ENCODE results near the gene GABARAP. TPM values are rescaled to one million over a fixed set of nuclear protein-coding genes. Genes with fewer than 3 reads are reported as not detected.

Gene GABARAP
- total RNA-seq, 3 donors from 2014 or later (not counting 1 experiment from before 2014, with no cell fraction given): 256 to 277 (median 276) TPM

DNA sequence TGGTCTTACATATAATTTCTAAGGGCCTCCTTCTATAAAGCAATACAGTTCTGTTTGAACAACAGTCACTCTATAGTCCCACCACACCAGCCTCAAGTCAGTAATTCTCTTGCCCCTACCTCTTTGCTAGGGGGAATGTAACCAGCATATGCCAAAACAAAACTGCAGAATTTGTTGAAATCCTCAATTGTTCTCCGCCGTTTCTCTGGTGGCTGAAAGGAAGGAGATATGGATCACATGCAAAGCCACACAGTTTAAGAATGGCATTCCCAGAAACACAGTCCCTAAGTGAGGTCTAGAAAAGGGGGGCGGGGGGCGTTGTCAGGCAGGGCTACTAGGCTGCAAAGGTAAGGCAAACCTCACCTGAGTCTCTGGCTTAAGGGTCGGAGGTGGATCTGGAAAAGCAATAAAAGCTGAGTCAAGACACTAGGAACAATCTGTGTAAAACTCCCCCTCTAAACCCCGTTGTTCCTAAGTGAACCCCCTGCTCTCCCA is 4.9 kb downstream of the GABARAP start:
- H3K4me1 ChIP-seq (ENCODE audit: control insufficient read depth, insufficient read depth, low read length): peaks cover 57% of the 10 kb centered on the region
- Mint-ChIP-seq H3K4me3 (peak overlapping the region; percentile 96), H3K27ac (peak overlapping the region; percentile 97 to 99), H3K36me3 (no peaks in the 10 kb centered on the region), H3K4me1 (peaks cover 62 to 81% of the 10 kb centered on the region in 2 donors), H3K27me3 (ENCODE audit: low read depth in 2 of 2) (no peaks in the 10 kb centered on the region), H3K9me3 (no peaks in the 10 kb centered on the region)
- TF ChIP-seq, protein P1, sequence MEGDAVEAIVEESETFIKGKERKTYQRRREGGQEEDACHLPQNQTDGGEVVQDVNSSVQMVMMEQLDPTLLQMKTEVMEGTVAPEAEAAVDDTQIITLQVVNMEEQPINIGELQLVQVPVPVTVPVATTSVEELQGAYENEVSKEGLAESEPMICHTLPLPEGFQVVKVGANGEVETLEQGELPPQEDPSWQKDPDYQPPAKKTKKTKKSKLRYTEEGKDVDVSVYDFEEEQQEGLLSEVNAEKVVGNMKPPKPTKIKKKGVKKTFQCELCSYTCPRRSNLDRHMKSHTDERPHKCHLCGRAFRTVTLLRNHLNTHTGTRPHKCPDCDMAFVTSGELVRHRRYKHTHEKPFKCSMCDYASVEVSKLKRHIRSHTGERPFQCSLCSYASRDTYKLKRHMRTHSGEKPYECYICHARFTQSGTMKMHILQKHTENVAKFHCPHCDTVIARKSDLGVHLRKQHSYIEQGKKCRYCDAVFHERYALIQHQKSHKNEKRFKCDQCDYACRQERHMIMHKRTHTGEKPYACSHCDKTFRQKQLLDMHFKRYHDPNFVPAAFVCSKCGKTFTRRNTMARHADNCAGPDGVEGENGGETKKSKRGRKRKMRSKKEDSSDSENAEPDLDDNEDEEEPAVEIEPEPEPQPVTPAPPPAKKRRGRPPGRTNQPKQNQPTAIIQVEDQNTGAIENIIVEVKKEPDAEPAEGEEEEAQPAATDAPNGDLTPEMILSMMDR (IDR thresholded peaks at IDR 0.05): no peak
- H3K4me3 ChIP-seq (ENCODE audit: low read length): peak overlapping the region; percentile 87
- DNase-seq: peak in 1 of 2 donors; percentile 31
- H3K27ac ChIP-seq (ENCODE audit: low read length): peak overlapping the region; percentile 57
- peaks cover 25% of the 10 kb centered on the region for H3K36me3 ChIP-seq (ENCODE audit: control insufficient read depth, insufficient read depth, low read length)
- WGBS (ENCODE audit: insufficient coverage): 36% methylated on average over 5 of the region's 6 CpGs
- H3K9me3 ChIP-seq (ENCODE audit: control insufficient read depth, insufficient read depth, low read length): no peaks in the 10 kb centered on the region
- no peak for ATAC-seq
- no peaks in the 10 kb centered on the region for H3K27me3 ChIP-seq (ENCODE audit: control insufficient read depth, insufficient read depth, low read length)
- intact Hi-C loops (cut with micrococcal nuclease): no loop called here

DNA sequence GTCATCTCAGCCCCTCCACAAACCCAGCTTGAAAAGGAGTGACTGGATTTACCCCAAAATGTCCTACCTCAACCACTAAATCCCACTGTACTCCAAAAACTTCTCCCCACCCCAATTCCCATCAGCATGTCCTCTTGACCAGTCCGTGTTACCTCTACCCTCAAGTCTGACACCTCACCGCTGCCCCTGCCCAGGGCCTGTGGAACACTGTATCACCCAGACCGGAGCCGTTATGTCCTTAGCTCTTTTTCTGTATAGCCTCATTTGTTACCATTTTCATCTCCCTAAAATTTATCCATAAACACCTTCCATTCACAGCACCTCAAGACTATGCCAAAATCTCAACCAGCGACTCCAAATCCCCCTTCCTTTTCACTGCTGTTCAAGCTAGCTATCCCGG is 5.4 kb downstream of the GABARAP start:
- 94% methylated on average over 6 of the region's 6 CpGs for WGBS (ENCODE audit: insufficient coverage)
- peak overlapping the region; percentile 96 for H3K4me3 Mint-ChIP-seq
- Histone ChIP-seq H3K27ac (ENCODE audit: low read length) (no peak overlapping the region), H3K36me3 (ENCODE audit: control insufficient read depth, insufficient read depth, low read length) (peaks cover 25% of the 10 kb centered on the region), H3K4me1 (ENCODE audit: control insufficient read depth, insufficient read depth, low read length) (peaks cover 56% of the 10 kb centered on the region), H3K4me3 (ENCODE audit: low read length) (no peak overlapping the region), H3K9me3 (ENCODE audit: control insufficient read depth, insufficient read depth, low read length) (no peaks in the 10 kb centered on the region), H3K27me3 (ENCODE audit: control insufficient read depth, insufficient read depth, low read length) (no peaks in the 10 kb centered on the region)
- no peak for ATAC-seq
- intact Hi-C loops (cut with micrococcal nuclease): no loop called here
- TF ChIP-seq, protein P1 (IDR thresholded peaks at IDR 0.05): no peak
- no peak for DNase-seq
- H3K27ac Mint-ChIP-seq: peak overlapping the region; percentile 97 to 99
- no peaks in the 10 kb centered on the region for H3K36me3 Mint-ChIP-seq
- no peaks in the 10 kb centered on the region for H3K9me3 Mint-ChIP-seq
- no peaks in the 10 kb centered on the region for H3K27me3 Mint-ChIP-seq (ENCODE audit: low read depth in 2 of 2)
- peaks cover 62 to 81% of the 10 kb centered on the region in 2 donors for H3K4me1 Mint-ChIP-seq

DNA sequence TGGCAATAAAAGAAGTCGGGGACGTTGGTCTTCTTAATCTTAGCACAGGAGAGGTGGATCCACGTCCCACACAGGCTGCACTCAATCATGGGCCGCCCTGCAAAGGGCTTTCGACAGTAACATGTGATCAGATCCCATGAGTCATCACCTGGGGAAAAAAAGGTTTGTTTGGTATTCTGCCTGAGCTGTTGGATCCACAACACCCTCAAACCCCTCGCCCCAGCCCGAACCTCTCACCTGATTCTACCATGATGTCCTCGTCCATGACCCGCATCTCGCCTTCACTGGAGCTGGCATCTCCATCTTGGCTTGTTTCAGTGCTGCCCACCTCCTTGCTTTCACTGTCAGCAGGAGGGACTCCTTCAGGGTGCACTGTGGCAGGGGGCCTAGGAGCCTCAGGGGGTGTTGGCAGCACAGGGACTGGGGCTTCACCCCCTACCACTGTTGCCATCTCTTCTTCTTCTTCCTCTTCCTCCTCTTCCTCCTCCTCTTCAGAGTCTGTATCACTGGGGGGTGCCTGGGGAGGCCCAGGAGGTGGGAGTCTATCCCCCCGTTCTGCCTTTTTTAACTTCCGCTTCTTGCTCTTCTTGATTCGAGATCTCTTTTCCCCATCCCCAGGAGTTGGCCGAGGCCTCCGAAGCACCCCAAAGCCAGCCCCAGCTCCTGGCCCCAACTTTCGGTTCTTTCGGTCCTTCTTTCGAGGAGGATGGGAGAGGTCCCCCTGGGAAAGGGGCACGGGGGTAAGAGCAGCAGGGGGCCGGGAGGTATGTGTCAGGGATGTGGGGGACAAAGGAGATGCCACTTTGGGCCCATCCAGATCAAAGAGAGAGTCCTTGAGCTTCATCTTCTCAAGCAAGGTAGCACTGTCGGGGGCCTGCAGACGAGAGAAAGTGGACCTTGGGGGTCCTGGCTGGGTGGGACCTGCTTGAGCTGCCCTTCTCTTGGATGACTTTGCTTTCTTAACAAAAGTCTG is 6.3 kb downstream of the GABARAP start:
- DNase-seq: no peak
- intact Hi-C loops (cut with micrococcal nuclease): loop anchor here (2.0 kb wide), 1 partner anchor 21 kb away; no protein-coding TSS in a partner anchor
- TF ChIP-seq, protein P1 (IDR thresholded peaks at IDR 0.05): no peak
- Histone ChIP-seq H3K9me3 (ENCODE audit: control insufficient read depth, insufficient read depth, low read length) (no peaks in the 10 kb centered on the region), H3K27ac (ENCODE audit: low read length) (no peak overlapping the region), H3K4me1 (ENCODE audit: control insufficient read depth, insufficient read depth, low read length) (peaks cover 50% of the 10 kb centered on the region), H3K4me3 (ENCODE audit: low read length) (no peak overlapping the region), H3K36me3 (ENCODE audit: control insufficient read depth, insufficient read depth, low read length) (peaks cover 24% of the 10 kb centered on the region), H3K27me3 (ENCODE audit: control insufficient read depth, insufficient read depth, low read length) (no peaks in the 10 kb centered on the region)
- no peak for ATAC-seq
- Mint-ChIP-seq H3K4me1 (peaks cover 54 to 75% of the 10 kb centered on the region in 2 donors), H3K27ac (peak overlapping the region; percentile 97 to 99), H3K9me3 (no peaks in the 10 kb centered on the region), H3K27me3 (ENCODE audit: low read depth in 2 of 2) (no peaks in the 10 kb centered on the region), H3K4me3 (peak overlapping the region; percentile 58), H3K36me3 (no peaks in the 10 kb centered on the region)
- WGBS (ENCODE audit: insufficient coverage): 90% methylated on average over 22 of the region's 22 CpGs
